Prostate gland (tissue), 2 donors: Measurements from ENCODE around the gene PDIA4.

ENCODE experiments used
- CTCF ChIP-seq, 4 experiments: fragments of 200-600 bp in 2 of 4; fragments of 450-650 bp in 2 of 4; sonication (generic) in 2 of 4; IDR thresholded peaks; 1 replicate in 3 of 4; 2 replicates in 1 of 4; pipeline ENCODE4 v1.5.1; 2016 to 2019; ENCODE audit warnings: antibody characterized with exemption in 4 of 4, mild to moderate bottlenecking in 2 of 4, moderate library complexity in 2 of 4
- POLR2A ChIP-seq: fragments of 450-650 bp; IDR thresholded peaks from one replicate; pipeline ENCODE4 v1.6.1; 2016; ENCODE audit warnings: antibody characterized with exemption, mild to moderate bottlenecking

GRCh38 chr7:149075286-149075685 is 47.0 kb upstream of the PDIA4 start:
- no peak for TF ChIP-seq CTCF (IDR thresholded peaks at IDR 0.05)
- TF ChIP-seq POLR2A, result no peak
